ENCODE results near the gene CEP63.

The CEP63 gene

GRCh38 chr3:134597390-134597970 lies 111.6 kb downstream of the CEP63 start:
- TF ChIP-seq CTCF (conservative IDR thresholded peaks at IDR 0.05) (no peak), ZFX (IDR thresholded peaks at IDR 0.05) (no peak)
- no peak overlapping the region for H3K27ac ChIP-seq

GRCh38 chr3:134598763-134599545 lies 113.1 kb downstream of the CEP63 start:
- H3K27ac ChIP-seq: no peak overlapping the region
- no peak for TF ChIP-seq CTCF (conservative IDR thresholded peaks at IDR 0.05)
- no peak for TF ChIP-seq ZFX (IDR thresholded peaks at IDR 0.05)

- no peak overlapping the region for H3K27ac ChIP-seq
- TF ChIP-seq CTCF (conservative IDR thresholded peaks at IDR 0.05): no peak
- TF ChIP-seq ZFX (IDR thresholded peaks at IDR 0.05): no peak
Measured at GRCh38 chr3:134600206-134600605, 114.3 kb downstream of the CEP63 start.

GRCh38 chr3:134600685-134601463 lies 115.0 kb downstream of the CEP63 start:
- peak; percentile 100 for TF ChIP-seq CTCF (conservative IDR thresholded peaks at IDR 0.05)
- TF ChIP-seq ZFX (IDR thresholded peaks at IDR 0.05): no peak
- no peak overlapping the region for H3K27ac ChIP-seq

- TF ChIP-seq ZFX (IDR thresholded peaks at IDR 0.05): no peak
- no peak for TF ChIP-seq CTCF (conservative IDR thresholded peaks at IDR 0.05)
- H3K27ac ChIP-seq: no peak overlapping the region
Measured at GRCh38 chr3:134601539-134602439, 115.9 kb downstream of the CEP63 start.

- TF ChIP-seq ZFX (IDR thresholded peaks at IDR 0.05): no peak
- no peak for TF ChIP-seq CTCF (conservative IDR thresholded peaks at IDR 0.05)
- no peak overlapping the region for H3K27ac ChIP-seq
Measured at GRCh38 chr3:134602440-134602814, 116.6 kb downstream of the CEP63 start.

Measured in C4-2B (cell line).